OCI-LY3 (cell line): ENCODE measurements around the gene ZCCHC4.
A peak's percentile ranks its signal among the peaks of the same experiment; 100 is the strongest.

Experiments used
- H2AFZ ChIP-seq: fragments of 200-600, 300-600 bp; shearing (Covaris generic); 2 replicates; pipeline ENCODE4 v1.6.0; 2014; ENCODE audit warnings: antibody characterized with exemption, low read depth, low read length
- H3K27ac ChIP-seq: fragments of 200-600, 300-600 bp; sonication (generic); 2 replicates; pipeline ENCODE4 v1.5.1; 2014; ENCODE audit warnings: mild to moderate bottlenecking, low read length, moderate library complexity, mixed read lengths
- H3K27me3 ChIP-seq: fragments of 200-600, 300-600 bp; sonication (generic); 2 replicates; pipeline ENCODE4 v1.6.1; 2014; ENCODE audit warnings: low read depth, low read length, mixed read lengths
- H3K36me3 ChIP-seq: fragments of 200-600, 300-600 bp; sonication (generic); replicated peaks from 2 replicates; pipeline ENCODE3; 2014; ENCODE audit warnings: low read depth, low read length, mixed read lengths
- H3K4me1 ChIP-seq: fragments of 300-600, 200-600 bp; sonication (generic); 2 replicates; pipeline ENCODE4 v1.6.1; 2014; ENCODE audit warnings: low read length, mixed read lengths
- H3K4me2 ChIP-seq: fragments of 200-600, 300-600 bp; sonication (generic); 2 replicates; pipeline ENCODE4 v1.6.1; 2014; ENCODE audit warnings: low read length, mixed read lengths
- H3K4me3 ChIP-seq: fragments of 300-600, 200-600 bp; sonication (generic); 2 replicates; pipeline ENCODE4 v1.5.1; 2014; ENCODE audit warnings: antibody characterized with exemption, mild to moderate bottlenecking, low read length, moderate library complexity
- H3K79me2 ChIP-seq: fragments of 300-600, 200-600 bp; shearing (Covaris generic); 2 replicates; pipeline ENCODE4 v1.6.1; 2014; ENCODE audit warnings: mild to moderate bottlenecking, low read length, mixed read lengths
- H3K9ac ChIP-seq: fragments of 300-600, 200-600 bp; shearing (Covaris generic); 2 replicates; pipeline ENCODE4 v1.6.0; 2014; ENCODE audit warnings: mild to moderate bottlenecking, low read length, moderate library complexity
- H3K9me3 ChIP-seq: fragments of 200-600, 300-600 bp; shearing (Covaris generic); 2 replicates; pipeline ENCODE4 v1.6.1; 2014; ENCODE audit warnings: low read length, mixed read lengths; ENCODE audit not compliant: insufficient read depth
- H4K20me1 ChIP-seq: fragments of 200-600, 300-600 bp; sonication (generic); 2 replicates; pipeline ENCODE4 v1.6.1; 2016; ENCODE audit warnings: low read length, mixed read lengths; ENCODE audit not compliant: insufficient read depth
- CTCF ChIP-seq: fragments of 200-600, 300-600 bp; sonication (generic); IDR thresholded peaks from 2 replicates; pipeline ENCODE4 v1.5.1; 2014; ENCODE audit warnings: antibody characterized with exemption, low read length, low read depth
- EZH2phosphoT487 ChIP-seq: fragments of 200-600 bp; shearing (Covaris generic); IDR thresholded peaks from 2 replicates; pipeline ENCODE4 v1.6.1; 2018; ENCODE audit warnings: antibody characterized with exemption, mixed run types, low read depth

ZCCHC4 gene

GRCh38 chr4:25306518-25307057, 6.0 kb upstream of the ZCCHC4 start:
- H3K79me2 ChIP-seq: no peaks in the 10 kb centered on the region
- no peaks in the 10 kb centered on the region for H3K27me3 ChIP-seq
- H3K9ac ChIP-seq: no peak overlapping the region
- H3K4me2 ChIP-seq: no peak overlapping the region
- H2AFZ ChIP-seq: no peak overlapping the region
- TF ChIP-seq CTCF (no peak), EZH2phosphoT487 (no peak)
- H3K27ac ChIP-seq: no peak overlapping the region
- H4K20me1 ChIP-seq: no peaks in the 10 kb centered on the region
- H3K9me3 ChIP-seq: no peaks in the 10 kb centered on the region
- no peaks in the 10 kb centered on the region for H3K36me3 ChIP-seq
- no peak overlapping the region for H3K4me3 ChIP-seq
- H3K4me1 ChIP-seq: peaks cover 36% of the 10 kb centered on the region

GRCh38 chr4:25307596-25307995, 5.0 kb upstream of the ZCCHC4 start:
- Histone ChIP-seq H3K27me3 (no peaks in the 10 kb centered on the region), H3K79me2 (no peaks in the 10 kb centered on the region; the same call in 1 of the 2 replicates), H3K4me1 (peaks cover 43% of the 10 kb centered on the region), H4K20me1 (no peaks in the 10 kb centered on the region), H3K4me3 (no peak overlapping the region), H3K9ac (no peak overlapping the region), H3K4me2 (no peak overlapping the region), H3K9me3 (no peaks in the 10 kb centered on the region), H3K27ac (no peak overlapping the region), H3K36me3 (no peaks in the 10 kb centered on the region), H2AFZ (no peak overlapping the region)
- TF ChIP-seq EZH2phosphoT487 (no peak), CTCF (no peak)

GRCh38 chr4:25308306-25308705, 4.3 kb upstream of the ZCCHC4 start:
- Histone ChIP-seq H3K36me3 (no peaks in the 10 kb centered on the region), H3K9me3 (no peaks in the 10 kb centered on the region), H2AFZ (no peak overlapping the region), H3K27me3 (no peaks in the 10 kb centered on the region), H3K4me3 (no peak overlapping the region), H3K79me2 (peaks cover 7% of the 10 kb centered on the region), H3K4me2 (no peak overlapping the region), H3K4me1 (peaks cover 45% of the 10 kb centered on the region), H3K9ac (no peak overlapping the region), H3K27ac (no peak overlapping the region), H4K20me1 (no peaks in the 10 kb centered on the region)
- TF ChIP-seq EZH2phosphoT487 (no peak), CTCF (no peak)

- TF ChIP-seq EZH2phosphoT487 (no peak), CTCF (no peak)
- no peaks in the 10 kb centered on the region for H4K20me1 ChIP-seq
- H2AFZ ChIP-seq: no peak overlapping the region
- H3K36me3 ChIP-seq: no peaks in the 10 kb centered on the region
- no peaks in the 10 kb centered on the region for H3K9me3 ChIP-seq
- peak overlapping the region; percentile 92 for H3K27ac ChIP-seq
- H3K9ac ChIP-seq: no peak overlapping the region
- H3K4me3 ChIP-seq: no peak overlapping the region
- H3K27me3 ChIP-seq: no peaks in the 10 kb centered on the region
- peaks cover 11% of the 10 kb centered on the region for H3K79me2 ChIP-seq
- peaks cover 49% of the 10 kb centered on the region for H3K4me1 ChIP-seq
- H3K4me2 ChIP-seq: no peak overlapping the region
These were observed 3.8 kb upstream of the ZCCHC4 start for GRCh38 chr4:25308761-25309160.
